Testis (tissue), 3 donors: ENCODE results near the gene VWA5B2. TPM values are rescaled to one million over a fixed set of nuclear protein-coding genes. Genes with fewer than 3 reads are reported as not detected.

Experiments
- DNase-seq: peaks from one replicate; pipeline ENCODE4 v3.0.0-alpha.2; 2019
- H3K27ac ChIP-seq, 2 donors: fragments of 200-600 bp; sonication (generic); one replicate each; pipeline ENCODE4 v1.5.1; 2019
- H3K27me3 ChIP-seq: fragments of 200-600 bp; sonication (generic); one replicate; pipeline ENCODE4 v1.5.1; 2019
- H3K36me3 ChIP-seq: fragments of 200-600 bp; sonication (generic); one replicate; pipeline ENCODE4 v1.5.1; 2017; ENCODE audit warnings: low read depth; ENCODE audit errors: missing control alignments
- H3K4me1 ChIP-seq: fragments of 200-600 bp; sonication (generic); one replicate; pipeline ENCODE4 v1.5.1; 2019
- H3K4me3 ChIP-seq, 2 donors: fragments of 200-600 bp; sonication (generic); one replicate each; pipeline ENCODE4 v1.5.1; 2017 to 2019
- H3K9me3 ChIP-seq: fragments of 200-600 bp; sonication (generic); one replicate; pipeline ENCODE4 v1.5.1; 2017
- POLR2A ChIP-seq: fragments of 450-650 bp; IDR thresholded peaks from one replicate; pipeline ENCODE4 v1.6.1; 2017; ENCODE audit warnings: antibody characterized with exemption, mild to moderate bottlenecking, moderate library complexity
- WGBS, 2 donors: methylation state at CpG; one replicate each; pipeline ENCODE4 v1.1.5; 2018; 5-methylcytosine and 5-hydroxymethylcytosine counted together
- intact Hi-C: fragments of 100-400 bp; cut with DNase I; formaldehyde crosslinking; loops from one replicate; pipeline ENCODE4 v1.15.1; 2023; ENCODE audit warnings: low total_unique reads
- polyA plus RNA-seq: library from polyadenylated mRNA; stranded (reverse); fragments of 350-450 nt; fragmentation: Illumina TruSeq; extraction: RNeasy Lipid Tissue Mini Kit (QIAGEN cat#74804); gene quantifications from one replicate; pipeline ENCODE4 v1.2.3, GENCODE V29; 2014; ENCODE audit warnings: low read depth, low replicate concordance; ENCODE audit not compliant: insufficient read depth
- total RNA-seq, 2 donors: library from RNA; depleted of rRNA; stranded (reverse); fragments of >200 nt; gene quantifications; one replicate each; pipeline ENCODE4 v1.2.3, GENCODE V29; 2016
- TF ChIP-seq, protein P1 (sequence below), 3 experiments: fragments of 450-650 bp in 2 of 3; fragments of 200-600 bp in 1 of 3; sonication (generic) in 1 of 3; IDR thresholded peaks; one replicate each; pipeline ENCODE4 v1.5.1; 2016 to 2019; ENCODE audit warnings: antibody characterized with exemption in 3 of 3, mild to moderate bottlenecking in 2 of 3, moderate library complexity in 1 of 3

Gene VWA5B2
- total and polyA plus RNA-seq, 3 donors from 2014 or later, result 2.5 to 17.6 (median 13.8) TPM

DNA sequence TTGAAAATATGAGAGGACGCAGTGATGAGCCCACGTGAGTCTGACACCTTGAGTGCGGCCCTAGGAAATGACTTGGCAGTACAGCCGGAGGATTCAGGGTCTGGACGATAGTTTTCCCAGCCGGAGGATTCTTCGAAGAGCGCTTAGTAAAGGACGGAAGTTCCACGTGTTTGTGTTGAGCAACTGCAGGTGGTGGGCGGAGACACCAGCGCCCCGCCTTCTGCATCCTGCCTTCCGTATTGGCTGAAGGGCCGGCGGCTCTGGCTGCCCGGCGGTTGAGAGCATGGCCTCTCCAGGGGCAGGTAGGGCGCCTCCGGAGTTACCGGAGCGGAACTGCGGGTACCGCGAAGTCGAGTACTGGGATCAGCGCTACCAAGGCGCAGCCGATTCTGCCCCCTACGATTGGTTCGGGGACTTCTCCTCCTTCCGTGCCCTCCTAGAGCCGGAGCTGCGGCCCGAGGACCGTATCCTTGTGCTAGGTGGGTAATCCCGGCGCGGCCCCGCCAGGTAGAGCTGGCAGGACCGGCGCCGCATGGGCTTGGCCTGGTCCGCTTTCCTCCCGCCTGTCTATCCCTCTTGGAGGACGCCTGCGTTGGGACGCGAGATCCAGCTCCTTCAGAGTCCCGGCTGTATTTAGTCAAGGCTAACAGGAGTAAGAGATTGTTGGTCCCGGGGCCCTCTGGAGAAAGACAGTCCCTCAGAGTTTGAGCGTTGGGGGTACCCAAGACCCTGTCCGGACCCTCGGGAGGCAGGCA is 20.2 kb downstream of the VWA5B2 start, which contains the start of gene EEF1AKMT4:
EEF1AKMT4 (plus strand) TSS at position 261 of the 755 bp plus-strand sequence; CDS start at position 284, 23 bp downstream.
- no peak for TF ChIP-seq POLR2A
- TF ChIP-seq, protein P1, sequence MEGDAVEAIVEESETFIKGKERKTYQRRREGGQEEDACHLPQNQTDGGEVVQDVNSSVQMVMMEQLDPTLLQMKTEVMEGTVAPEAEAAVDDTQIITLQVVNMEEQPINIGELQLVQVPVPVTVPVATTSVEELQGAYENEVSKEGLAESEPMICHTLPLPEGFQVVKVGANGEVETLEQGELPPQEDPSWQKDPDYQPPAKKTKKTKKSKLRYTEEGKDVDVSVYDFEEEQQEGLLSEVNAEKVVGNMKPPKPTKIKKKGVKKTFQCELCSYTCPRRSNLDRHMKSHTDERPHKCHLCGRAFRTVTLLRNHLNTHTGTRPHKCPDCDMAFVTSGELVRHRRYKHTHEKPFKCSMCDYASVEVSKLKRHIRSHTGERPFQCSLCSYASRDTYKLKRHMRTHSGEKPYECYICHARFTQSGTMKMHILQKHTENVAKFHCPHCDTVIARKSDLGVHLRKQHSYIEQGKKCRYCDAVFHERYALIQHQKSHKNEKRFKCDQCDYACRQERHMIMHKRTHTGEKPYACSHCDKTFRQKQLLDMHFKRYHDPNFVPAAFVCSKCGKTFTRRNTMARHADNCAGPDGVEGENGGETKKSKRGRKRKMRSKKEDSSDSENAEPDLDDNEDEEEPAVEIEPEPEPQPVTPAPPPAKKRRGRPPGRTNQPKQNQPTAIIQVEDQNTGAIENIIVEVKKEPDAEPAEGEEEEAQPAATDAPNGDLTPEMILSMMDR (IDR thresholded peaks at IDR 0.05), result peak; percentile 44 to 58 (median 47)
- DNase-seq, result peak; percentile 98
- Histone ChIP-seq H3K36me3 (no peaks in the 10 kb centered on the region), H3K9me3 (no peaks in the 10 kb centered on the region), H3K4me3 (peak within 1 kb of the TSS; percentile 81 to 84), H3K4me1 (peaks cover 10% of the 10 kb centered on the region), H3K27me3 (no peaks in the 10 kb centered on the region), H3K27ac (peak within 1 kb of the TSS; percentile 73 to 81)
- WGBS, 2 donors, result 0% methylated on average over 15 to 53 of the region's 54 CpGs
- intact Hi-C loops, result loop anchor here (10.0 kb wide), 1 partner anchor 355 kb away; no protein-coding TSS in a partner anchor

DNA sequence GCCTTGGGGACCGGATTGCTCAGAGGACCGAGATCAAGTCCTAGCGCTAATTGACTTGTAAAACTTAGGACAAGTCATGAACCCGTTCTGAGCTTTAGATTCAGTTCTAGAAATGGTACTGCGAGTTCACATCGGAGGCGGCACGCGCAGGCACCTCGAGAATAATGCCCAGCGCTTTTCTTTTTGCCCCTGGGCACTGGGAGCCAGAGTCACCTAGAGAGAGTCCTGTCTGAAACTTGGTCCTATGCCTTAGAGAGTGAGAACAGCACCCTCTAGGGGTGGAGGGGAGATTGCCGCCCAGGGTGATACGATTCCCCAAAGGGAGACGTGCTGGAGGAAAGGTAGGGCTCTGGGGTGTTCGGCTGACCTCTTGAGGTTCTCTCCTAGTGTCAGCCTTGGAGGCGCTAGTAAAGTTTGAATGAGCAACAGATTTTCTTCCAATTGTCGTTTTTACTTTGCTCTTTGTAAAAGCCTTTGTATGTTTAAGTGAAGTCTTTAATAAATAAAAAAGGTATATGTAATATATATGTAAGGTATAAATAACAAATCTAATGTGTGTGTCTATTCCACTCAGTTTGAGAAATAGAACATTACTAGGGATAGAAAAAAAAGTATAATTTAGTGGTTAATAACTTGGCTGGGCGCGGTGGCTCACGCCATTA is 20.9 kb downstream of the VWA5B2 start:
- intact Hi-C loops, result no loop called here
- Histone ChIP-seq H3K9me3 (no peaks in the 10 kb centered on the region), H3K27me3 (no peaks in the 10 kb centered on the region), H3K4me1 (peaks cover 10% of the 10 kb centered on the region), H3K4me3 (peak overlapping the region; percentile 81 to 84), H3K36me3 (no peaks in the 10 kb centered on the region), H3K27ac (peak overlapping the region in 1 of 2 donors; percentile 81)
- 12% methylated on average over 14 to 20 of the region's 20 CpGs for WGBS, 2 donors
- DNase-seq, result peak; percentile 93
- no peak for TF ChIP-seq POLR2A
- TF ChIP-seq, protein P1 (IDR thresholded peaks at IDR 0.05), result peak; percentile 68 to 92 (median 79)

DNA sequence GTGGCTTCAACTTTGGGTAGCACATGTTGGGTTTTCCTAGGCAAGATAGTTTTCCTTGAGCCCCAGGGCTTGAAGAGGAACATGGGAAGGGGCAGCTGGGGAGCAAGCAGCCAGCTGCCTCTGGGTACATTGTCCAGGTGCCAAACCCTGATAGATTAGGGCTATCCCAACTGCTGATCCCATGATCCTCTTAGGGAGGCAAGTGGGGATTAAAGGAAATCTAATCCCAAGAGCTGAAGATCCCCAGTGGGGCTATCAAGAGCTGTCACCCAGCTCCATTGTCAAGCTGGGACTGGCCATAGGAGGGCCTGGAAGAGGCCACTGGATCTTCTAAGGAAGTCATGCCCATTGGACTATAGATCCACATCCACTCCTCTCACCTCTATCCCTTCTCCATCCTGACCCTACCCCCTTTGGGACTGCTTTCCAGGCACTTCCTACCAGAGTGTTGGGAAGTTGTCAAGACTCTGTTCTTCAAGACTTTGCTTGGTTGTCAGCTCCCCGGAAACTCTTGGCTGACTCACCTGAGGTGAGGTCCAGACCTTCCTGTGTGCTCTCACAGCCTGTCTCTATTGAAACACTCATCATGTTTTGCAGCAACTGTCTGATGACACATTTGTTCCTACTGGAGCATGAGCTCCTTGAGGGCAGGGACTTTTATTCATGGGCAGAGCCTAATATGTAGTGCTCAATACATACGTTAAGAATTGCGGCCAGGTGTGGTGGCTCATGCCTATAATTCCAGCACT is 26.1 kb downstream of the VWA5B2 start:
- H3K4me1 ChIP-seq, result peaks cover 5% of the 10 kb centered on the region
- no peaks in the 10 kb centered on the region for H3K27me3 ChIP-seq
- intact Hi-C loops, result no loop called here
- DNase-seq, result no peak
- no peak overlapping the region for H3K4me3 ChIP-seq
- H3K36me3 ChIP-seq, result no peaks in the 10 kb centered on the region
- 93 to 96% methylated on average over 3 of the region's 3 CpGs for WGBS, 2 donors
- no peaks in the 10 kb centered on the region for H3K9me3 ChIP-seq
- no peak overlapping the region for H3K27ac ChIP-seq
- no peak for TF ChIP-seq POLR2A
- TF ChIP-seq, protein P1 (IDR thresholded peaks at IDR 0.05), result no peak

DNA sequence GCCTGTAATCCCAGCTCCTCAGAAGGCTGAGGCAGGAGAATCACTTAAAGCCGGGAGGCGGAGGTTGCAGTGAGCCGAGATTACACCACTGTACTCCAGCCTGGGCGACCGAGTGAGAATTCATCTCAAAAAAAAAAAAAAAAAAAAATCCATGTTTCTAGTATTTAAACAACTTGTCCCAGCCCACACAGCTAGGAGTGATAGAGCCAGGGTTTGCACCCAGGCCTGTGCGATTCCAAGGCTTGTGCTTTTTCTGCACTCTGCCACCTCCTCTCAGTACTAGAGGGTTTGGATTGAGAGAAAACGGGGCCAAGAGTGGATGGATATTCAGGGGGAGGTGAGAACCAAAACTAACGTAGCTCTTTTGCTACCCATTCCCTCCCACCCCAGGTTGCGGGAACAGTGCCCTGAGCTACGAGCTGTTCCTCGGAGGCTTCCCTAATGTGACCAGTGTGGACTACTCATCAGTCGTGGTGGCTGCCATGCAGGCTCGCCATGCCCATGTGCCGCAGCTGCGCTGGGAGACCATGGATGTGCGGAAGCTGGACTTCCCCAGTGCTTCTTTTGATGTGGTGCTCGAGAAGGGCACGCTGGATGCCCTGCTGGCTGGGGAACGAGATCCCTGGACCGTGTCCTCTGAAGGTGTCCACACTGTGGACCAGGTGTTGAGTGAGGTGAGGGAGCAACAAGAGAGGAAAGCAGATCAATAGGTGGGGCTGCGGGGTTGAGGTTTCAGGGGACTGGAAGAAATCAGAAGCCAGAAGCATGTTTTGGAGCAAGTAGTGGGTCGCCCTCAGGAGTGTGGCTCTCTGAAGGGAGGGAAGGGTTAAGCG is 27.9 kb downstream of the VWA5B2 start:
- Histone ChIP-seq H3K4me3 (no peak overlapping the region), H3K27ac (no peak overlapping the region), H3K4me1 (peaks cover 18% of the 10 kb centered on the region), H3K9me3 (no peaks in the 10 kb centered on the region), H3K27me3 (no peaks in the 10 kb centered on the region), H3K36me3 (no peaks in the 10 kb centered on the region)
- TF ChIP-seq, protein P1 (IDR thresholded peaks at IDR 0.05), result no peak
- TF ChIP-seq POLR2A, result no peak
- no peak for DNase-seq
- intact Hi-C loops, result no loop called here
- WGBS, 2 donors, result 93% methylated on average over 23 of the region's 23 CpGs
